ENCODE measurements around the gene POLR1D.

DNA sequence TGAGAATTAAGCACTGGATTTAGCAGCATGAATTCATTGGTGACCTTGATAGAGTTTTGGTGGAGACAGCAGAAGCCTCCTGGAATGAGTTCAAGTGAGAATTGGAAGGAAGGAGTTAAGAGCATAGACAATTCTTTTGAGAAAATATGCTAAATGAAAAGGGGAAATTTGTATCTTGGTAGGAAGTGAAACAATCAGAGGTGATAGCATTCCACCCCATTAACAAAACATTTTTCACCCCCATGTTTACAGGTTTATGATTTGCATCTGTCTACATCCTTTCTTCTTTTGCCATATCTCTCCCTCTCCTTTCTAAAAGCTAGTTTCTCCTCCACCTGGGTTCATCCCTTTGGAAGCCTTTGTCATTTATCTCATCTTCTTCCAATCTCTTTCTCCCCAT, 28.8 kb upstream of the POLR1D start:
- no peak for TF ChIP-seq EZH2 (IDR thresholded peaks at IDR 0.05)
- TF ChIP-seq POLR2AphosphoS5 (IDR thresholded peaks at IDR 0.05; ENCODE audit: borderline replicate concordance, low read depth, low read length): no peak
- no peak for TF ChIP-seq FOXP2 (optimal IDR thresholded peaks at IDR 0.05; ENCODE audit: control extremely low read depth, extremely low read length, insufficient read depth)

Data from SK-N-MC (cell line).